ENCODE measurements around the gene PSMA4. TPM values are rescaled to one million over a fixed set of nuclear protein-coding genes. Genes with fewer than 3 reads are reported as not detected.
"Not testable (repeated sequence)": the region's sequence is repeated elsewhere in the genome, so short reads cannot be mapped to it uniquely, and the experiment has no call there.

PSMA4 gene
- total RNA-seq, 3 donors from 2014 or later (not counting 1 experiment from before 2014, with no cell fraction given): 94.6 to 124 (median 96.4) TPM

DNA sequence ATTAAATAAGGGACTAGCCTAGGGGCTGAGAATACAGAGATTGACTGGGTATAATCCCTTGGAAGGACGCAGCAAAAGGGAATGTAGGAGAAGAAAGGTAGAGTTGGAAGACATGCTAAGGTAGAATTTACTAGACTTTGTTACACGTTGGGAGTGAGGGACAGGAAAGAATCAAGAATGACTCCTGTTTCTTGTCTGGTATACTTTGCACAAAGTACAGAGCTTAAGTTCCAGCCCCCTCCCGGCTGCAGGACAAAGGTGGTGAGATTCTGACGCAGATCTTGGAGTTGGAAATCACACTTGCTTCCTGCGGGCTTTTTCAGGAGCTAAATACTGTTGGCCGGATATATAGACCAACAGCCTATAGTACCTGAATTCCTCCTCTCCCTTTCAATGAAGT is 32.0 kb upstream of the PSMA4 start:
- Mint-ChIP-seq H3K27me3 (ENCODE audit: low read depth in 2 of 2) (peaks cover 11 to 17% of the 10 kb centered on the region in 2 donors), H3K4me1 (peaks cover 15 to 22% of the 10 kb centered on the region in 2 donors), H3K27ac (peak overlapping the region in 1 of 2 donors; percentile 21), H3K36me3 (no peaks in the 10 kb centered on the region), H3K4me3 (peak overlapping the region; percentile 93), H3K9me3 (no peaks in the 10 kb centered on the region)
- ATAC-seq (no peak), DNase-seq (peak in 1 of 2 donors; percentile 5)
- Histone ChIP-seq H3K9me3 (ENCODE audit: control insufficient read depth, insufficient read depth, low read length) (no peaks in the 10 kb centered on the region), H3K27ac (ENCODE audit: low read length) (no peak overlapping the region), H3K27me3 (ENCODE audit: control insufficient read depth, insufficient read depth, low read length) (peaks cover 3% of the 10 kb centered on the region), H3K4me3 (ENCODE audit: low read length) (no peak overlapping the region), H3K36me3 (ENCODE audit: control insufficient read depth, insufficient read depth, low read length) (no peaks in the 10 kb centered on the region), H3K4me1 (ENCODE audit: control insufficient read depth, insufficient read depth, low read length) (peaks cover 14% of the 10 kb centered on the region)
- TF ChIP-seq CTCF (IDR thresholded peaks at IDR 0.05): no peak
- whole genome bisulfite sequencing (ENCODE audit: insufficient coverage): 52% methylated on average over 5 of the region's 6 CpGs
- intact Hi-C loops (cut with micrococcal nuclease): no loop called here

DNA sequence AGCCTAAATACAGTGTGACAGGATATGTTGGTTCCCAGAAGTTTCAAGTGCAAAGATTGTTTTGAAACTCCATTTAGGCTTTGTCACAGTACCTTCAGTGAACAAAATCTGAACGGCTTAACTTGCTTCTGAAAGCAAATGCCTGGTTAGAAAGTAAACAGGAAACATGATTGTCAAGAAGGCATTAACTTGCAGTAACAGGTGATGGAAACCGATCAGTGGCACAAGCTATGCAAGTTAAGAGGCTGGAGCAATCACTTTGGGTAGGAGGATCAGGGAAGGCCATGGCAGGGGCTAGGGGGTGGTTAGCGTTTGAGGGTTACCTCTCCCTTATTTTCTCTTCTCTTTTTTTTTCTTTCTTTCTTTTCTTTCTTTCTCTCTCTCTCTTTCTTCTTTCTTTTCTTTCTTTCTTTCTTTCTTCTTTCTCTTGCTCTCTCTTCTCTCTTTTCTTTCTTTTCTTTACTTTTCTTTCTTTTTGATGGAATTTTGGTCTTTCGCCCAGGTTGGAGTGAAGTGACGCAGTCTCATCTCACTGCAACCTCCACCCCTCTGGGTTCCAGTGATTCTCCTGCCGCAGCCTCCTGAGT is 30.4 kb upstream of the PSMA4 start:
- H3K27me3 ChIP-seq (ENCODE audit: control insufficient read depth, insufficient read depth, low read length): peaks cover 3% of the 10 kb centered on the region
- H3K27ac ChIP-seq (ENCODE audit: low read length): no peak overlapping the region
- WGBS (ENCODE audit: insufficient coverage): 75% methylated on average over 6 of the region's 6 CpGs
- ATAC-seq: no peak
- H3K4me1 ChIP-seq (ENCODE audit: control insufficient read depth, insufficient read depth, low read length): peaks cover 14% of the 10 kb centered on the region
- no peaks in the 10 kb centered on the region for H3K9me3 ChIP-seq (ENCODE audit: control insufficient read depth, insufficient read depth, low read length)
- no peak overlapping the region for H3K4me3 Mint-ChIP-seq
- DNase-seq: peak in 1 of 2 donors; percentile 28
- no peaks in the 10 kb centered on the region for H3K36me3 Mint-ChIP-seq
- H3K27me3 Mint-ChIP-seq (ENCODE audit: low read depth in 2 of 2): peaks cover 11 to 21% of the 10 kb centered on the region in 2 donors
- no peaks in the 10 kb centered on the region for H3K36me3 ChIP-seq (ENCODE audit: control insufficient read depth, insufficient read depth, low read length)
- no peaks in the 10 kb centered on the region for H3K9me3 Mint-ChIP-seq
- peaks cover 15 to 22% of the 10 kb centered on the region in 2 donors for H3K4me1 Mint-ChIP-seq
- no peak overlapping the region for H3K4me3 ChIP-seq (ENCODE audit: low read length)
- H3K27ac Mint-ChIP-seq: no peak overlapping the region
- intact Hi-C loops (cut with micrococcal nuclease): no loop called here
- TF ChIP-seq CTCF (IDR thresholded peaks at IDR 0.05): no peak

DNA sequence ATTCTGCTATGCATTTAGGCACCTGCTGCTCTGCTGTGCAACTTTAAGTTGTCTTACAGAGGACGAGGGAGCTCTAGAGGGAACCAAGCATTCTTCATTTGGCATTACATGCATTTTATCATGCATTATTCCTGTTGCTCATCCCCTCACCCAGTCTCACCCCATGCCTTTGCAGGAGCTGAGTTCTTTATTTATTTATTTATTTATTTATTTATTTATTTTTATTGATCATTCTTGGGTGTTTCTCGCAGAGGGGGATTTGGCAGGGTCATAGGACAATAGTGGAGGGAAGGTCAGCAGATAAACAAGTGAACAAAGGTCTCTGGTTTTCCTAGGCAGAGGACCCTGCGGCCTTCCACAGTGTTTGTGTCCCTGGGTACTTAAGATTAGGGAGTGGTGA is 20.2 kb upstream of the PSMA4 start:
- DNase-seq; H3K9me3 ChIP-seq (ENCODE audit: control insufficient read depth, insufficient read depth, low read length); H3K36me3 Mint-ChIP-seq; intact Hi-C loops (cut with micrococcal nuclease); H3K27ac ChIP-seq (ENCODE audit: low read length); H3K27me3 ChIP-seq (ENCODE audit: control insufficient read depth, insufficient read depth, low read length); ATAC-seq; H3K27ac Mint-ChIP-seq; H3K4me1 ChIP-seq (ENCODE audit: control insufficient read depth, insufficient read depth, low read length); H3K4me3 ChIP-seq (ENCODE audit: low read length); H3K4me3 Mint-ChIP-seq; H3K4me1 Mint-ChIP-seq; H3K9me3 Mint-ChIP-seq; H3K36me3 ChIP-seq (ENCODE audit: control insufficient read depth, insufficient read depth, low read length); H3K27me3 Mint-ChIP-seq (ENCODE audit: low read depth in 2 of 2): not testable (repeated sequence)
- 83% methylated on average over 1 of the region's 3 CpGs for WGBS (ENCODE audit: insufficient coverage)

DNA sequence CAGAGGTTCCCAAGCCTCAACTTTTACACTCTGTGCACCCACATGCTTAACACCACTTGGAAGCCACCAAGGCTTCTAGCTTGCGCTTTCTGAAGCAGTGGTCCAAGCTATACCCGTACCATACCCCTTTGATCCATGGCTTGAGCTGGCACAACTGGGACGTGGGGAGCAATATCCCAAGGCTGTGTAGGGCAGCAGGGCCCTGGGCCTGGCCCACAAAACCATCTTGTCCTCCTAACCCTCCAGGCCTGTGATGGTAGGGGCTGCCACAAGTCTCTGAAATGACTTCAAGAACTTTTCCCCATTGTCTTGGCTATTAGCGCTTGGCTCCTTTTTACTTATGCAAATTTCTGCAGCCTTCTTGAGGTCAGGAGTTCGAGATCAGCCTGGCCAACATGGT is 16.0 kb upstream of the PSMA4 start:
- Histone ChIP-seq H3K27me3 (ENCODE audit: control insufficient read depth, insufficient read depth, low read length) (no peaks in the 10 kb centered on the region), H3K27ac (ENCODE audit: low read length) (no peak overlapping the region), H3K4me1 (ENCODE audit: control insufficient read depth, insufficient read depth, low read length) (no peaks in the 10 kb centered on the region), H3K36me3 (ENCODE audit: control insufficient read depth, insufficient read depth, low read length) (no peaks in the 10 kb centered on the region), H3K4me3 (ENCODE audit: low read length) (no peak overlapping the region), H3K9me3 (ENCODE audit: control insufficient read depth, insufficient read depth, low read length) (no peaks in the 10 kb centered on the region)
- Mint-ChIP-seq H3K4me1 (no peaks in the 10 kb centered on the region), H3K36me3 (no peaks in the 10 kb centered on the region), H3K4me3 (no peak overlapping the region), H3K27ac (no peak overlapping the region), H3K27me3 (ENCODE audit: low read depth in 2 of 2) (peaks cover 0 to 5% of the 10 kb centered on the region in 2 donors), H3K9me3 (no peaks in the 10 kb centered on the region)
- intact Hi-C loops (cut with micrococcal nuclease): no loop called here
- WGBS (ENCODE audit: insufficient coverage): 85% methylated on average over 5 of the region's 5 CpGs
- DNase-seq (no peak), ATAC-seq (no peak)
- no peak for TF ChIP-seq CTCF (IDR thresholded peaks at IDR 0.05)

Measured in natural killer cell (primary cell).